MM.1S (cell line): ENCODE data around the gene TMEM229B.

Source experiments
- DNase-seq: peaks from one replicate; pipeline ENCODE4 v3.0.0-alpha.2; 2015
- H2AFZ ChIP-seq: fragments of 300-600 bp; sonication (generic); 2 replicates; pipeline ENCODE4 v1.6.0; 2016; ENCODE audit warnings: antibody characterized with exemption, low read length
- H3F3A ChIP-seq: fragments of 300-600 bp; sonication (generic); 2 replicates; pipeline ENCODE4 v1.6.1; 2016; ENCODE audit warnings: mild to moderate bottlenecking, antibody characterized with exemption, low read length, moderate library complexity, mixed read lengths; ENCODE audit not compliant: insufficient read depth
- H3K27ac ChIP-seq: fragments of 300-600 bp; sonication (generic); 2 replicates; pipeline ENCODE4 v1.5.1; 2016; ENCODE audit warnings: mild to moderate bottlenecking, low read length
- H3K27me3 ChIP-seq: fragments of 300-600 bp; sonication (generic); replicated peaks from 2 replicates; pipeline ENCODE4 v1.6.0; 2016; ENCODE audit warnings: low read length; ENCODE audit not compliant: insufficient read depth
- H3K36me3 ChIP-seq: fragments of 300-600 bp; sonication (generic); replicated peaks from 2 replicates; pipeline ENCODE4 v1.6.1; 2016; ENCODE audit warnings: mild to moderate bottlenecking, low read length, mixed read lengths; ENCODE audit not compliant: insufficient read depth
- H3K4me1 ChIP-seq: fragments of 300-600 bp; sonication (generic); 2 replicates; pipeline ENCODE4 v1.6.1; 2016; ENCODE audit warnings: low read length, mixed read lengths
- H3K4me2 ChIP-seq: fragments of 300-600 bp; sonication (generic); 2 replicates; pipeline ENCODE4 v1.6.0; 2016; ENCODE audit warnings: low read depth, low read length
- H3K4me3 ChIP-seq: fragments of 300-600 bp; sonication (generic); 2 replicates; pipeline ENCODE4 v1.5.1; 2016; ENCODE audit warnings: low read length, mixed read lengths
- H3K79me2 ChIP-seq: fragments of 300-600 bp; sonication (generic); 2 replicates; pipeline ENCODE4 v1.6.1; 2016; ENCODE audit warnings: mixed run types, low read length, mixed read lengths
- H3K9ac ChIP-seq: fragments of 300-600 bp; sonication (generic); 2 replicates; pipeline ENCODE4 v1.6.1; 2016; ENCODE audit warnings: low read length, mixed read lengths
- H3K9me2 ChIP-seq: fragments of 300-600 bp; sonication (generic); replicated peaks from 2 replicates; pipeline ENCODE4 v1.6.1; 2016; ENCODE audit warnings: mild to moderate bottlenecking, low read length, mixed read lengths; ENCODE audit not compliant: insufficient read depth
- H3K9me3 ChIP-seq: fragments of 300-600 bp; sonication (generic); replicated peaks from 2 replicates; pipeline ENCODE4 v1.6.1; 2016; ENCODE audit warnings: mild to moderate bottlenecking, low read length, mixed read lengths; ENCODE audit not compliant: insufficient read depth
- H4K20me1 ChIP-seq: fragments of 300-600 bp; sonication (generic); 2 replicates; pipeline ENCODE4 v1.6.1; 2016; ENCODE audit warnings: mild to moderate bottlenecking, low read length, moderate library complexity, mixed read lengths; ENCODE audit not compliant: insufficient read depth
- CTCF ChIP-seq: fragments of 300-600 bp; sonication (generic); IDR thresholded peaks from 2 replicates; pipeline ENCODE4 v1.5.1; 2016; ENCODE audit warnings: antibody characterized with exemption, low read length, mixed read lengths
- EZH2 ChIP-seq: fragments of 300-600 bp; sonication (generic); optimal IDR thresholded peaks from 2 replicates; pipeline ENCODE3; 2017; ENCODE audit warnings: low read depth, mild to moderate bottlenecking, antibody characterized with exemption, low read length, mixed read lengths
- EZH2phosphoT487 ChIP-seq: fragments of 300-600 bp; sonication (generic); IDR thresholded peaks from 2 replicates; pipeline ENCODE4 v1.6.1; 2018; ENCODE audit warnings: antibody characterized with exemption, low read length

The TMEM229B gene

GRCh38 chr14:67469954-67470353 is 18.6 kb downstream of the TMEM229B start:
- no peaks in the 10 kb centered on the region for H3K9me3 ChIP-seq
- H3F3A ChIP-seq: no peaks in the 10 kb centered on the region
- DNase-seq: no peak
- TF ChIP-seq CTCF: no peak
- TF ChIP-seq EZH2: no peak
- no peak for TF ChIP-seq EZH2phosphoT487
- no peak overlapping the region for H2AFZ ChIP-seq
- H3K4me2 ChIP-seq: no peak overlapping the region
- no peaks in the 10 kb centered on the region for H3K9me2 ChIP-seq
- no peak overlapping the region for H3K27ac ChIP-seq
- no peaks in the 10 kb centered on the region for H3K27me3 ChIP-seq
- no peaks in the 10 kb centered on the region for H3K79me2 ChIP-seq
- H3K4me3 ChIP-seq: no peak overlapping the region
- H4K20me1 ChIP-seq: no peaks in the 10 kb centered on the region
- no peak overlapping the region for H3K9ac ChIP-seq
- no peaks in the 10 kb centered on the region for H3K36me3 ChIP-seq
- no peaks in the 10 kb centered on the region for H3K4me1 ChIP-seq

- H3K4me1 ChIP-seq: no peaks in the 10 kb centered on the region
- H2AFZ ChIP-seq: no peak overlapping the region
- TF ChIP-seq CTCF: no peak
- TF ChIP-seq EZH2: no peak
- TF ChIP-seq EZH2phosphoT487: no peak
- no peak overlapping the region for H3K27ac ChIP-seq
- DNase-seq: no peak
- no peaks in the 10 kb centered on the region for H3K36me3 ChIP-seq
- H4K20me1 ChIP-seq: no peaks in the 10 kb centered on the region
- no peak overlapping the region for H3K4me2 ChIP-seq
- H3K79me2 ChIP-seq: no peaks in the 10 kb centered on the region
- no peaks in the 10 kb centered on the region for H3K27me3 ChIP-seq
- no peaks in the 10 kb centered on the region for H3K9me3 ChIP-seq
- no peak overlapping the region for H3K4me3 ChIP-seq
- no peak overlapping the region for H3K9ac ChIP-seq
- no peaks in the 10 kb centered on the region for H3K9me2 ChIP-seq
- H3F3A ChIP-seq: no peaks in the 10 kb centered on the region
Measured at GRCh38 chr14:67468378-67468730, 20.2 kb downstream of the TMEM229B start.

- Histone ChIP-seq H3K9me3 (no peaks in the 10 kb centered on the region), H4K20me1 (no peaks in the 10 kb centered on the region), H3K9me2 (no peaks in the 10 kb centered on the region), H3K9ac (no peak overlapping the region), H3K4me2 (no peak overlapping the region), H3K4me3 (no peak overlapping the region), H2AFZ (no peak overlapping the region), H3F3A (no peaks in the 10 kb centered on the region), H3K27me3 (no peaks in the 10 kb centered on the region), H3K27ac (no peak overlapping the region), H3K79me2 (no peaks in the 10 kb centered on the region), H3K36me3 (no peaks in the 10 kb centered on the region), H3K4me1 (no peaks in the 10 kb centered on the region)
- no peak for DNase-seq
- TF ChIP-seq CTCF (no peak), EZH2phosphoT487 (no peak), EZH2 (no peak)
Measured at GRCh38 chr14:67467134-67467533, 21.4 kb downstream of the TMEM229B start.
